H7 (cell line): Measurements from ENCODE around the gene DCST1. TPM values are rescaled to one million over a fixed set of nuclear protein-coding genes. Genes with fewer than 3 reads are reported as not detected.

Experiments used
- DNase-seq: peaks from one replicate; pipeline ENCODE4 v3.0.0; 2012
- H3K27me3 ChIP-seq: 2 replicates; pipeline ENCODE4 v1.6.0; 2011; ENCODE audit warnings: mild to moderate bottlenecking, low read length; ENCODE audit not compliant: control insufficient read depth, insufficient read depth
- H3K36me3 ChIP-seq: replicated peaks from 2 replicates; pipeline ENCODE4 v1.5.1; 2011; ENCODE audit warnings: low read length; ENCODE audit not compliant: control insufficient read depth, insufficient read depth
- H3K4me3 ChIP-seq: 2 replicates; pipeline ENCODE4 v1.5.1; 2011; ENCODE audit warnings: low read depth, mild to moderate bottlenecking, control low read depth, low read length, moderate library complexity; ENCODE audit not compliant: insufficient read depth
- total RNA-seq: library from RNA; depleted of rRNA; stranded (reverse); fragments of >200 nt; shearing (Covaris generic); gene quantifications from 2 replicates; pipeline ENCODE4 v1.2.3, GENCODE V29; 2014; rRNA removed

The DCST1 gene
- total RNA-seq, 1 experiment from 2014 or later: not detected

- H3K27me3 ChIP-seq: no peaks in the 10 kb centered on the region; the same call in 1 of the 2 replicates
- no peaks in the 10 kb centered on the region for H3K36me3 ChIP-seq
- DNase-seq: no peak
- H3K4me3 ChIP-seq: no peak overlapping the region
Observed at GRCh38 chr1:155099331-155099730, 65.7 kb downstream of the DCST1 start.

Other genes starting within 250 kb of the DCST1 start
- 0.18 and 0.62 TPM in 2 replicates for gene KCNN3, start 163.5 kb upstream of the DCST1 start, total RNA-seq
- gene PMVK, start 97.1 kb upstream of the DCST1 start, total RNA-seq: 7.3 and 9.8 TPM in 2 replicates
- 43.6 and 48.5 TPM in 2 replicates for gene PBXIP1, start 77.7 kb upstream of the DCST1 start, total RNA-seq
- 52.6 and 62.8 TPM in 2 replicates for gene PYGO2, start 72.0 kb upstream of the DCST1 start, total RNA-seq
- gene SHC1, start 63.1 kb upstream of the DCST1 start, total RNA-seq: 298 and 333 TPM in 2 replicates
- 342 and 347 TPM in 2 replicates for gene CKS1B, start 59.1 kb upstream of the DCST1 start, total RNA-seq
- gene FLAD1, start 50.5 kb upstream of the DCST1 start, total RNA-seq: 152 and 177 TPM in 2 replicates
- 0.21 and 1.00 TPM in 2 replicates for gene LENEP, start 40.2 kb upstream of the DCST1 start, total RNA-seq
- gene ZBTB7B, start 31.0 kb upstream of the DCST1 start, total RNA-seq: 39.2 and 40.6 TPM in 2 replicates
- gene DCST2, start within 50 bp of the DCST1 start, total RNA-seq: 0.31 and 1.5 TPM in 2 replicates
- gene ADAM15, start 17.5 kb downstream of the DCST1 start, total RNA-seq: 34.9 and 35.0 TPM in 2 replicates
- gene EFNA4, start 29.9 kb downstream of the DCST1 start, total RNA-seq: 59.5 and 59.6 TPM in 2 replicates
- 17.5 and 24.9 TPM in 2 replicates for gene EFNA3, start 45.0 kb downstream of the DCST1 start, total RNA-seq
- gene EFNA1, start 94.1 kb downstream of the DCST1 start, total RNA-seq: 4.9 and 6.4 TPM in 2 replicates
- 73.7 and 79.2 TPM in 2 replicates for gene SLC50A1, start 102.0 kb downstream of the DCST1 start, total RNA-seq
- 119 and 193 TPM in 2 replicates for gene DPM3, start 106.7 kb downstream of the DCST1 start, total RNA-seq
- gene KRTCAP2, start 139.5 kb downstream of the DCST1 start, total RNA-seq: 165 and 204 TPM in 2 replicates
- 9.9 and 11.1 TPM in 2 replicates for gene TRIM46, start 140.0 kb downstream of the DCST1 start, total RNA-seq
- gene THBS3, start 174.1 kb downstream of the DCST1 start, total RNA-seq: 14.9 and 21.5 TPM in 2 replicates
- gene MTX1, start 174.9 kb downstream of the DCST1 start, total RNA-seq: 180 and 221 TPM in 2 replicates
- gene ENTREP3, start 221.7 kb downstream of the DCST1 start, total RNA-seq: 9.4 and 14.7 TPM in 2 replicates
- 59.4 and 61.4 TPM in 2 replicates for gene SCAMP3, start 228.5 kb downstream of the DCST1 start, total RNA-seq
- gene CLK2, start 239.7 kb downstream of the DCST1 start, total RNA-seq: 38.7 and 48.6 TPM in 2 replicates
- 5.1 and 7.7 TPM in 2 replicates for gene HCN3, start 243.6 kb downstream of the DCST1 start, total RNA-seq